ENCODE results near the gene MYH8.

- TF ChIP-seq CTCF (IDR thresholded peaks at IDR 0.05; ENCODE audit: low read depth, low read length) (no peak), POLR2A (IDR thresholded peaks at IDR 0.05; ENCODE audit: extremely low read depth, insufficient read length) (no peak), MYC (IDR thresholded peaks at IDR 0.05; ENCODE audit: low read depth, low read length) (no peak)
These were observed 61.2 kb downstream of the MYH8 start for GRCh38 chr17:10360578-10360977.
